Measurements from ENCODE around the gene KCNK7. TPM values are rescaled to one million over a fixed set of nuclear protein-coding genes. Genes with fewer than 3 reads are reported as not detected.

KCNK7 gene
- total and polyA plus RNA-seq, 2 donors = 0.66 to 3.8 TPM

DNA sequence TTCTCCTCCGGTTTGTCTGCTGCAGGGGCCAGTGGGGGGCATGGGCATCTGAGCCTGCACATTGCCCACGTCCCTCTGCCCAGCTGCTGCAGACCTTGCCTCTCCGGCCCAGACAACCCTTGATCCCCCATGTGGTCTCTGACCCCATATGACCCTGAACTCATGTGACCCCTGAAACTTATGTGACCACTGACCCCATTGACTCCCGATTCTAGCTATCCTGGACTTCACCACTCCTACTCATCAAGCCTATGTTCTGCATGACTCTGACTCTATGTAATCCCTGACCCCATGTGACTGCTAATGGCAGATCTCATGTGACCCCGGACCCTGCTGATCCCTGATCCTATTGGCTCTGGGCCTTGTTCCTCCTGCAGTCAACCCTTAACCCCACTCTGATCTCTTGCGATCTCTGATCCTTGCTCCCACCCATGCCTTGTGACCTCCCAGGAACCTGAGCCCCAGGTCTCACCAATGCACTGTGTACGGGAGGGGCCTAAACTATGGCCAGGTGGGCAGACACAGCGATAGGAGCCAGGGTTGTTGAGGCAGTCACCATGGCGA lies 43.1 kb downstream of the KCNK7 start:
- Histone ChIP-seq H3K4me1 (ENCODE audit: control insufficient read depth in 2 of 2, insufficient read depth in 2 of 2, low read length in 2 of 2) (peaks cover 55 to 82% of the 10 kb centered on the region in 2 donors), H3K27me3 (ENCODE audit: control insufficient read depth in 2 of 2, insufficient read depth in 1 of 2, low read length in 1 of 2) (peaks cover 0 to 22% of the 10 kb centered on the region in 2 donors), H3K27ac (ENCODE audit: low read depth in 1 of 2, low read length in 1 of 2) (peak overlapping the region; percentile 87 to 88), H3K4me3 (ENCODE audit: low read length in 2 of 2) (no peak overlapping the region), H3K9me3 (ENCODE audit: control insufficient read depth in 2 of 2, insufficient read depth in 1 of 2, low read length in 1 of 2) (peaks cover 0 to 18% of the 10 kb centered on the region in 2 donors), H3K36me3 (ENCODE audit: control insufficient read depth in 2 of 2, insufficient read depth in 2 of 2, low read length in 1 of 2) (no peaks in the 10 kb centered on the region)
- DNase-seq (ENCODE audit: low read depth in 6 of 9, low spot score in 9 of 9) = no peak
- 80% methylated on average over 9 of the region's 9 CpGs for WGBS

DNA sequence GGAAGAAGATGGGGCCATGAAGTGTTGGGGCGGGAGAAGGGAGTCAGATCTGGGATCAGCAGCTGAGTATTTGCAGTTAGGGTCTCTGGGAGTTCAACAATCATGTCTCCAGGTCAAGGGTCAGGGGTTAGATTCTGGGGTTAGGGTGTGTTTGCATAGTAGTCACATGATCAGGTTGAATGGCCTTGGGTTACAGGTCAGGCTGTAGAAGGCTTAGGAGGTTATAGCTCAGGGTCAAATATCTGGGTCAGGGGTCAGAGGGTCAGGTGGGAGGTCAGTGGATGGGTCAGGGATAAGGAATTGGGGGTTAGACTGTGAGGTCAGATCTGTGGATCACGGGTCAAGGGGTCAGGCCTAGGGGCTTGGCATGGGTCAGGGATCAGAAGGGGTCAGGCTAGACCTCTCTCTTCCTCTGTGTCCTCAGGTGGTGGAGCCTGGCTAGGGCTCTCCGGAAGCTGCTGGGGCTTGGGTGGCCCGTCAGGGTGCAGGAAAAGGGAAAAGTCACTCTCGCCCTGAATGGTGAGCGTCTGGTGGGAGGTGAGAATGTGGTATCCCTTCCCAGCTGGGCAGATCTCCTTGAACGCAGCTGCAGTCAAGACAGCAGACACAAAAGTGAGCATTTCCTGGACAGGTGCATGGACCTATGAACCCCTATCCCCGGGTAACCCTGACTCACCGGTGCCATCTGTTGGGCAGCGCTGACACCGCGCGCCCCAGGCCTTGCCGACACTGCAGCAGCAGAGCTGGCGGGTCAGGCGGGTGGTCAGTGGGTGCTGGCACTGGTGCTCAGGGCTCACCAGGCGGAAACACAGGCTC lies 43.8 kb downstream of the KCNK7 start:
- Histone ChIP-seq H3K36me3 (ENCODE audit: control insufficient read depth in 2 of 2, insufficient read depth in 2 of 2, low read length in 1 of 2) (no peaks in the 10 kb centered on the region), H3K4me1 (ENCODE audit: control insufficient read depth in 2 of 2, insufficient read depth in 2 of 2, low read length in 2 of 2) (peaks cover 57 to 82% of the 10 kb centered on the region in 2 donors), H3K27ac (ENCODE audit: low read depth in 1 of 2, low read length in 1 of 2) (peak overlapping the region; percentile 62 to 88), H3K9me3 (ENCODE audit: control insufficient read depth in 2 of 2, insufficient read depth in 1 of 2, low read length in 1 of 2) (peaks cover 0 to 18% of the 10 kb centered on the region in 2 donors), H3K4me3 (ENCODE audit: low read length in 2 of 2) (no peak overlapping the region), H3K27me3 (ENCODE audit: control insufficient read depth in 2 of 2, insufficient read depth in 1 of 2, low read length in 1 of 2) (peaks cover 0 to 15% of the 10 kb centered on the region in 2 donors)
- peak in 6 of 9 donors; percentile 68 to 90 (median 76) for DNase-seq (ENCODE audit: low read depth in 6 of 9, low spot score in 9 of 9)
- 26% methylated on average over 17 of the region's 17 CpGs for WGBS

DNA sequence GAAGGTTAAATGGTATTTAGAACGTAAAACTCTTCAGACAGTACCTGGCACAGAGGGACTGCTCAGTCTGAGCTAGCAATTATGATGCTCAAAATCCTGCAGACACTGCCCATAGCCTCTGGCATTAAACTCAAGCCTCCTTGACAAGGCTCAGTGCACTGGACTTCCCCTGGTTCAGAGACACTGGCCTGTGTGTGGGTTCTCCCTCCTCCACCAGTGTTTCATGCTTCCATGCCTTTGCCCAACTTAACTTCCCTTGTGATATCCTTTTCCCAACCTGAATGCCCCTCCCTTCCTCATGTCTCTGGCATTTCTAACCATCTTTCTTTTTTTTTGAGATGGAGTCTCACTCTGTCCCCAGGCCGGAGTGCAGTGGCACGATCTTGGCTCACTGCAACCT lies 46.5 kb downstream of the KCNK7 start:
- Histone ChIP-seq H3K27me3 (ENCODE audit: control insufficient read depth in 2 of 2, insufficient read depth in 1 of 2, low read length in 1 of 2) (no peaks in the 10 kb centered on the region), H3K9me3 (ENCODE audit: control insufficient read depth in 2 of 2, insufficient read depth in 1 of 2, low read length in 1 of 2) (peaks cover 0 to 14% of the 10 kb centered on the region in 2 donors), H3K36me3 (ENCODE audit: control insufficient read depth in 2 of 2, insufficient read depth in 2 of 2, low read length in 1 of 2) (peaks cover 0 to 6% of the 10 kb centered on the region in 2 donors), H3K4me3 (ENCODE audit: low read length in 2 of 2) (no peak overlapping the region), H3K27ac (ENCODE audit: low read depth in 1 of 2, low read length in 1 of 2) (peak overlapping the region in 1 of 2 donors; percentile 63), H3K4me1 (ENCODE audit: control insufficient read depth in 2 of 2, insufficient read depth in 2 of 2, low read length in 2 of 2) (peaks cover 59 to 75% of the 10 kb centered on the region in 2 donors)
- no peak for DNase-seq (ENCODE audit: low read depth in 6 of 9, low spot score in 9 of 9)
- 95% methylated on average over 3 of the region's 3 CpGs for WGBS

DNA sequence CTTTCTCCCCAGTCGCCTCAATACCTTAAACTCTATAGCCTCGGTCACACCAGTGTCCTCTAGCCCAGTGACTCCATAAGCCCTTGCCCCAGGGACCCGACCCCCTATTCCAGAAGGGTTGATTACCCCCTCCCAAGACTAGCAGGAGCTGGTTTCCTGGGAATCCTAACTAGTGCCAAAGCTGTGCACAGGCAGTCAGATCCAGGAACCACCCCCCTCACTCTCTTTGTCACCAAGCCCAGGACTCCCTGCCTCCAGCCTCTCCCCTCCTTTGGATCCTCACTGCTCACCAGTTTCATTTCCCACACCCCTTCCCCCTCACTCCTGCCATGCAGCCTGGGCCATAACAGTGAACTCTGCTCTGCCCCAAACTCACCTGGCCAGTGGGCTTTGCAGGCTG lies 47.2 kb downstream of the KCNK7 start:
- 100% methylated on average over 3 of the region's 3 CpGs for WGBS

DNA sequence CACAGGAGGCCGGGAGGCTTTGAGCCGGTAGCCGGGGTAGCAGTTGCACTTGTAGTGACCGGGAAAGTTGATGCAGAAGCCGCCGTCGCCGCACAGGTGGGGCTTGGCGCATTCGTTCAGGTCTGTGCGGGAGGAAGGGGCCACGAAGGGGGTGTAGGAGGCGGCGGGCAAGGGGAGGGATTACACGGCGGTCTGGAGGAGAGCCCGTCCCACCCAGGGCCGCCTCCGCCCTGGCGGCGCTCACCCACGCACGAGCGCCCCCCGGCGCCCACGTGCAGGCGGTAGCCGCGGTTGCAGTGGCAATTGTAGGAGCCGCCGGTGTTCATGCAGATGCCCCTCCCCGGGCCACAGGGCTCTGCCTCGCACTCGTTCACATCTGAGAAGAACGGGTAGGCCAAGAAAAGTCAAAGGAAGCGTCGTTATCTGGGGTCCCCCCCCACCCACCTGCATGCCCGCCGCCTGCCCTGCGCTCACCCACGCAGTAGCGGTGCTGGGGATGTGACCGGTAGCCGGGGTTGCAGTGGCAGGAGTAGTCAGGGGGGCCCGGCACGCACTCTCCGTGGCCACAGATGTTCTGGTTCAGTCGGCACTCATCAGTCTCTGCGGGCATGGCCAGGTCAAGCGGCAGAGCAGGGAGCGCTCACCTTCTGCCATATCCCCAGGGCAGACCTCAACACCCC lies 48.0 kb downstream of the KCNK7 start:
- H3K9me3 ChIP-seq (ENCODE audit: control insufficient read depth in 2 of 2, insufficient read depth in 1 of 2, low read length in 1 of 2) = peaks cover 0 to 14% of the 10 kb centered on the region in 2 donors
- H3K27me3 ChIP-seq (ENCODE audit: control insufficient read depth in 2 of 2, insufficient read depth in 1 of 2, low read length in 1 of 2) = no peaks in the 10 kb centered on the region
- peaks cover 2 to 6% of the 10 kb centered on the region in 2 donors for H3K36me3 ChIP-seq (ENCODE audit: control insufficient read depth in 2 of 2, insufficient read depth in 2 of 2, low read length in 1 of 2)
- peak overlapping the region; percentile 32 to 59 for H3K27ac ChIP-seq (ENCODE audit: low read depth in 1 of 2, low read length in 1 of 2)
- peaks cover 45 to 61% of the 10 kb centered on the region in 2 donors for H3K4me1 ChIP-seq (ENCODE audit: control insufficient read depth in 2 of 2, insufficient read depth in 2 of 2, low read length in 2 of 2)
- peak in 3 of 9 donors; percentile 59 to 77 (median 72) for DNase-seq (ENCODE audit: low read depth in 6 of 9, low spot score in 9 of 9)
- 74% methylated on average over 52 of the region's 52 CpGs for WGBS
- peak overlapping the region in 1 of 2 donors; percentile 10 for H3K4me3 ChIP-seq (ENCODE audit: low read length in 2 of 2)

More for the DNA sequence above, 47.2 kb downstream of the KCNK7 start:
- H3K4me1 ChIP-seq (ENCODE audit: control insufficient read depth in 2 of 2, insufficient read depth in 2 of 2, low read length in 2 of 2) = peaks cover 52 to 68% of the 10 kb centered on the region in 2 donors
- H3K9me3 ChIP-seq (ENCODE audit: control insufficient read depth in 2 of 2, insufficient read depth in 1 of 2, low read length in 1 of 2) = peaks cover 0 to 14% of the 10 kb centered on the region in 2 donors
- H3K36me3 ChIP-seq (ENCODE audit: control insufficient read depth in 2 of 2, insufficient read depth in 2 of 2, low read length in 1 of 2) = peaks cover 2 to 6% of the 10 kb centered on the region in 2 donors
- no peak for DNase-seq (ENCODE audit: low read depth in 6 of 9, low spot score in 9 of 9)
- peak overlapping the region in 1 of 2 donors; percentile 63 for H3K27ac ChIP-seq (ENCODE audit: low read depth in 1 of 2, low read length in 1 of 2)
- no peaks in the 10 kb centered on the region for H3K27me3 ChIP-seq (ENCODE audit: control insufficient read depth in 2 of 2, insufficient read depth in 1 of 2, low read length in 1 of 2)
- no peak overlapping the region for H3K4me3 ChIP-seq (ENCODE audit: low read length in 2 of 2)

DNA sequence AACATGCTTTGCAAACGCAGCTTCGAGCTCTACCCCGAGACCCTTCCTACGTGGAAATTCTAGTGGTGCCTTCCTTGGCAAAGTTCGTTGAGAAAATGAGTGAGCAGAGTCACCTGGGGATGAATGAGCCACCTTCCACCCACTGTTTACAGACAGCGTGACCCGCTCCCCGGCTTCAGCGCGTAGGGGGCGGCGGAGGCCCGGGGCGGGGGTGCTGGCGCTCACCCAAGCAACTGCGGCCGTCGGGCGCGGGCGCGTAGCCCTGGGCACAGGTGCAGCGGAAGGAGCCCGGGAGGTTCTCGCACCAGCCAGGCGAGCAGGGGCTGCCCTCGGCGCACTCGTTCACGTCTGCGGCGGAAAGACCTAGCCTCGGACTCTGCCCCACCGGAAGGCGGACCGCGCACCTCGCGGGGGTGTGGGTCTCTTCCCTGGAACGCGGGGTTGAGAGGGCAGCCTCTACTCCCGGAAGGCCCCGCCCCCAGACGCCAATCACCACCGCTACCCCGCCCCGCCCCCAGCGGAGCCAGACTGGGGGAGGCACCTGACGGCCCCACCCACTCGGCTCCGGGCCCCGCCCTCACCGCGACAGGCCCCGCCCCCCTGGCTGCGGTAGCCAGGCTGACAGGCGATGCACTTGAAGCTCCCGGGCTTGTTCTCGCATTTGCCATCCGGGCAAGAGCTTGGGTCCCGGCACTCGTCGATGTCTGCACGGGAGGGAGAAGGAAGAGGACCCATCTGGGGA lies 49.2 kb downstream of the KCNK7 start:
- Histone ChIP-seq H3K9me3 (ENCODE audit: control insufficient read depth in 2 of 2, insufficient read depth in 1 of 2, low read length in 1 of 2) (peaks cover 0 to 10% of the 10 kb centered on the region in 2 donors), H3K27ac (ENCODE audit: low read depth in 1 of 2, low read length in 1 of 2) (peak overlapping the region; percentile 87 to 97), H3K4me3 (ENCODE audit: low read length in 2 of 2) (peak overlapping the region; percentile 44 to 49), H3K27me3 (ENCODE audit: control insufficient read depth in 2 of 2, insufficient read depth in 1 of 2, low read length in 1 of 2) (no peaks in the 10 kb centered on the region), H3K36me3 (ENCODE audit: control insufficient read depth in 2 of 2, insufficient read depth in 2 of 2, low read length in 1 of 2) (peaks cover 2 to 6% of the 10 kb centered on the region in 2 donors), H3K4me1 (ENCODE audit: control insufficient read depth in 2 of 2, insufficient read depth in 2 of 2, low read length in 2 of 2) (peaks cover 38 to 57% of the 10 kb centered on the region in 2 donors)
- DNase-seq (ENCODE audit: low read depth in 6 of 9, low spot score in 9 of 9) = peak in 7 of 9 donors; percentile 78 to 95 (median 90)
- 6% methylated on average over 64 of the region's 64 CpGs for WGBS

DNA sequence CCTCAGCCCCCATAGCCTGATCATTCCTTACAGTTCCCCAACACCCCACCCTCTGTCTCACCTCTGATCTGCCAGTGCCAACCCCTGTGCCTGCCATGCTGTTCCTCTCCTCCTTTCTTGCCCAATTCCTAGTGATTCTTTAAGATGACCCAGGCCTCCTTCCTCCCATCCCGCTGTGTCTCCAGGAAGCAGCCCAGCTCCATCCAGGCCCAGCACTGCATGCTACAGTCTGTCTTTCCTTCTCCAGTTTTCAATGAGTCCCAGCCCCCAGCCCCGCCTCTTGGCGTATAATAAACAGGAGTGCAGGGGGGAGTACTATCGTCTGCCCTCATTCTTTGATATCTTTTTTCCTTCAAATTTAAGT lies 49.8 kb downstream of the KCNK7 start:
- DNase-seq (ENCODE audit: low read depth in 6 of 9, low spot score in 9 of 9) = no peak
- WGBS = 30% methylated on average over 4 of the region's 4 CpGs
- peaks cover 0 to 5% of the 10 kb centered on the region in 2 donors for H3K9me3 ChIP-seq (ENCODE audit: control insufficient read depth in 2 of 2, insufficient read depth in 1 of 2, low read length in 1 of 2)
- H3K36me3 ChIP-seq (ENCODE audit: control insufficient read depth in 2 of 2, insufficient read depth in 2 of 2, low read length in 1 of 2) = peaks cover 2 to 6% of the 10 kb centered on the region in 2 donors
- H3K27ac ChIP-seq (ENCODE audit: low read depth in 1 of 2, low read length in 1 of 2) = peak overlapping the region; percentile 54 to 97
- H3K4me3 ChIP-seq (ENCODE audit: low read length in 2 of 2) = peak overlapping the region; percentile 44 to 49
- H3K27me3 ChIP-seq (ENCODE audit: control insufficient read depth in 2 of 2, insufficient read depth in 1 of 2, low read length in 1 of 2) = no peaks in the 10 kb centered on the region
- peaks cover 40 to 57% of the 10 kb centered on the region in 2 donors for H3K4me1 ChIP-seq (ENCODE audit: control insufficient read depth in 2 of 2, insufficient read depth in 2 of 2, low read length in 2 of 2)
